Lung (tissue), 12 donors: ENCODE measurements around the gene AP3D1. TPM values are rescaled to one million over a fixed set of nuclear protein-coding genes. Genes with fewer than 3 reads are reported as not detected.

Source experiments
- ATAC-seq: fragments of 200-7000 bp; cut with Tn5 transposase; one replicate; pipeline ENCODE4 v1.9.1; 2020; ENCODE audit warnings: moderate number of reproducible peaks; ENCODE audit not compliant: insufficient read depth, low FRiP score
- DNase-seq, 3 donors: peaks; one replicate each; pipeline ENCODE4 v3.0.0-alpha.2; 2013 to 2017
- H3K27ac ChIP-seq, 2 donors: one replicate each; pipeline ENCODE4 v1.5.1; 2013; ENCODE audit warnings: mild to moderate bottlenecking in 2 of 2, moderate library complexity in 2 of 2, control low read depth in 1 of 2, inconsistent platforms in 1 of 2, low read depth in 1 of 2, low read length in 1 of 2
- H3K27me3 ChIP-seq, 3 donors: one replicate each; pipeline ENCODE4 v1.5.1; 2013; ENCODE audit warnings: low read length in 2 of 3; ENCODE audit not compliant: control insufficient read depth in 3 of 3, insufficient read depth in 3 of 3
- H3K36me3 ChIP-seq, 4 donors: one replicate each; pipeline ENCODE4 v1.5.1; 2013; ENCODE audit warnings: low read length in 4 of 4, mild to moderate bottlenecking in 1 of 4, moderate library complexity in 1 of 4; ENCODE audit not compliant: control insufficient read depth in 4 of 4, insufficient read depth in 4 of 4
- H3K4me1 ChIP-seq, 5 donors: one replicate each; pipeline ENCODE4 v1.5.1; 2013; ENCODE audit warnings: low read length in 5 of 5, mild to moderate bottlenecking in 2 of 5, moderate library complexity in 1 of 5; ENCODE audit not compliant: control insufficient read depth in 5 of 5, insufficient read depth in 5 of 5
- H3K4me3 ChIP-seq: one replicate; pipeline ENCODE4 v1.5.1; 2013; ENCODE audit warnings: mild to moderate bottlenecking, control low read depth, moderate library complexity
- H3K9ac ChIP-seq, 2 donors: one replicate each; pipeline ENCODE4 v1.5.1; 2013; ENCODE audit warnings: low read length in 2 of 2, control low read depth in 1 of 2; ENCODE audit not compliant: insufficient read depth in 1 of 2
- H3K9me3 ChIP-seq, 4 donors: one replicate each; pipeline ENCODE4 v1.5.1; 2013; ENCODE audit warnings: low read length in 3 of 4, mild to moderate bottlenecking in 1 of 4, moderate library complexity in 1 of 4; ENCODE audit not compliant: control insufficient read depth in 4 of 4, insufficient read depth in 3 of 4
- WGBS, 2 donors: extraction: QIAGEN DNeasy Blood & Tissue Kit; methylation state at CpG; one replicate each; pipeline ENCODE4 v1.1.7; 2013; 5-methylcytosine and 5-hydroxymethylcytosine counted together
- polyA plus RNA-seq, 2 donors: library from polyadenylated mRNA; stranded (reverse); fragments of 200-250 nt; gene quantifications; one replicate each; pipeline ENCODE4 v1.2.1, GENCODE V29; 2013
- total RNA-seq, 2 donors: library from RNA; depleted of rRNA in 1 of 2; stranded (reverse); fragments of >200 nt in 1 of 2; gene quantifications; one replicate each; pipeline ENCODE4 v1.2.1, GENCODE V29; 2014 to 2021
- TF ChIP-seq, protein P1 (sequence below): IDR thresholded peaks from 2 replicates; pipeline ENCODE4 v1.5.1; 2012; ENCODE audit warnings: mild to moderate bottlenecking; ENCODE audit errors: control extremely low read depth, extremely low read depth
- donor health status: control.
- donor health status: control.
- donor health status: Bipolar disorder and iron deficiency.
- donor health status: healthy.
- donor health status: DM: yes; HTN: yes; CAD: no.

Gene AP3D1
- total and polyA plus RNA-seq, 4 donors, result 55.3 to 144 (median 85.4) TPM

DNA sequence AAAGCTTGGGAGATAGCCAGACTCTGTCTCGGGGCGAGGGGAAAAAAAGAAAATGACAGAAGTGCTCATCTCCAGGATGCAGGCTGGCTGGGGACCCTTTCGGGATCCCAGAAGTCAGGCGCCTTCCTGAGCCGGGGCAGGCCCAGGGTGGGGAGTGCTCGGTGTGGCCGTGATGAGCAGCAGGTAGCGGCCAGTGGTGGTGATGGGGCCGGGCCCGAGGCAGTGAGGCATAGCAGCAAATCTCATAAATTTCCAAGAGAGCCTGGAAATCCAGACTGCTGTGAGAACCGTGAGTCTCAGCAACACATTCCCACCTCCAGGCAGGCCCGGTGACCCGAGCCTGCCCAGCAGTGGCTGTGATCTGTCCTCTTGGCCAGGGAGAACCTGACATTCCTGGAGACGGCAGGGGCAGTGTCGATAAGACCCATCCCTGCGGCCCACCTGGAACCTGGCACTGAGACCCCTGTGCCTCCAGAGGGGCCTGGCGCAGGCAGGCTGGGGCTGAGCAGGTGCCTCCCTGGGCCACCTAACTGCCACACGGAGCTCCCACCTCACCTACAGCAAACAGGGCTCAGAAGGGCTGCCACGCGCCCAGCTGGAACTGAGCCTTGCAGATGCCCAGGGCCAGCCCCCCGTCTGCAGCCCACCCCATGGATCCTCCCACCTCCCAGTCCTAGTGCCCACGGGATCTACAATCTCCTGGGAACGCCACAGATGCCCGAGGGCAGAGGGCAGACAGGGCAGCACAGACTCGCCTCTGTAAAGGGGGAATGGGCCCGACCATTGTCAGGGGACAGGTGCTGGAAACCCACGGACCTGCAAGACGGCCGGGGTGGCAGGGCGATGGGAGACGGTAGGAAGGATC lies 31.2 kb downstream of the AP3D1 start:
- H3K36me3 ChIP-seq, result peaks cover 14 to 88% (median 36%) of the 10 kb centered on the region in 4 donors
- H3K9ac ChIP-seq, result no peak overlapping the region

DNA sequence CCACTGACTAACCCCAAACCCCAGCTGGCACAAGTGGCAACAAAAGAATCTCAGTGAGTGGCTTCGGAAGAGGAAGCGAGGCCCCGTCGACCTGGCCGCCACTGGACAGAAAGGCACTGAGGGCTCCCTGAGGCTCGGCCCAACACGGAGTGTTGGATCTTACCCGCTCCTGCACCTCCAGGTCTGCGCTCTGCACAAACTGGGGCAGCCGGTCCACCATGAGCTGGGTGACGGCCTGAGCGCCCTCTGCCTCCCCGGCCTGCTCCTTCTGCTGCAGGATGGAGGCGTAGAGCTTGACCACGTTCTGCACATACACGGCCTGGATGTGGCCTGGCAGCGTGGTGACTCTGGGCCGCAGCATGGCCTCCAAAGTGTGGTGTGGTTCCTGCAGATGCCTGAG lies 32.9 kb downstream of the AP3D1 start:
- 92 to 97% methylated on average over 18 of the region's 18 CpGs for WGBS, 2 donors
- DNase-seq (no peak), ATAC-seq (no peak)
- TF ChIP-seq, protein P1, sequence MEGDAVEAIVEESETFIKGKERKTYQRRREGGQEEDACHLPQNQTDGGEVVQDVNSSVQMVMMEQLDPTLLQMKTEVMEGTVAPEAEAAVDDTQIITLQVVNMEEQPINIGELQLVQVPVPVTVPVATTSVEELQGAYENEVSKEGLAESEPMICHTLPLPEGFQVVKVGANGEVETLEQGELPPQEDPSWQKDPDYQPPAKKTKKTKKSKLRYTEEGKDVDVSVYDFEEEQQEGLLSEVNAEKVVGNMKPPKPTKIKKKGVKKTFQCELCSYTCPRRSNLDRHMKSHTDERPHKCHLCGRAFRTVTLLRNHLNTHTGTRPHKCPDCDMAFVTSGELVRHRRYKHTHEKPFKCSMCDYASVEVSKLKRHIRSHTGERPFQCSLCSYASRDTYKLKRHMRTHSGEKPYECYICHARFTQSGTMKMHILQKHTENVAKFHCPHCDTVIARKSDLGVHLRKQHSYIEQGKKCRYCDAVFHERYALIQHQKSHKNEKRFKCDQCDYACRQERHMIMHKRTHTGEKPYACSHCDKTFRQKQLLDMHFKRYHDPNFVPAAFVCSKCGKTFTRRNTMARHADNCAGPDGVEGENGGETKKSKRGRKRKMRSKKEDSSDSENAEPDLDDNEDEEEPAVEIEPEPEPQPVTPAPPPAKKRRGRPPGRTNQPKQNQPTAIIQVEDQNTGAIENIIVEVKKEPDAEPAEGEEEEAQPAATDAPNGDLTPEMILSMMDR, result no peak
- H3K4me3 ChIP-seq, result no peak overlapping the region
- H3K9me3 ChIP-seq, result no peaks in the 10 kb centered on the region
- no peaks in the 10 kb centered on the region for H3K27me3 ChIP-seq
- H3K27ac ChIP-seq, result no peak overlapping the region
- H3K36me3 ChIP-seq, result peaks cover 22 to 93% (median 40%) of the 10 kb centered on the region in 4 donors
- no peaks in the 10 kb centered on the region for H3K4me1 ChIP-seq
- no peak overlapping the region for H3K9ac ChIP-seq

More for the DNA sequence above, 31.2 kb downstream of the AP3D1 start:
- TF ChIP-seq, protein P1, result no peak
- 94 to 96% methylated on average over 31 of the region's 31 CpGs for WGBS, 2 donors
- H3K27me3 ChIP-seq, result no peaks in the 10 kb centered on the region
- no peak overlapping the region for H3K27ac ChIP-seq
- no peak overlapping the region for H3K4me3 ChIP-seq
- no peak for DNase-seq
- no peaks in the 10 kb centered on the region for H3K9me3 ChIP-seq
- ATAC-seq, result no peak
- no peaks in the 10 kb centered on the region for H3K4me1 ChIP-seq

DNA sequence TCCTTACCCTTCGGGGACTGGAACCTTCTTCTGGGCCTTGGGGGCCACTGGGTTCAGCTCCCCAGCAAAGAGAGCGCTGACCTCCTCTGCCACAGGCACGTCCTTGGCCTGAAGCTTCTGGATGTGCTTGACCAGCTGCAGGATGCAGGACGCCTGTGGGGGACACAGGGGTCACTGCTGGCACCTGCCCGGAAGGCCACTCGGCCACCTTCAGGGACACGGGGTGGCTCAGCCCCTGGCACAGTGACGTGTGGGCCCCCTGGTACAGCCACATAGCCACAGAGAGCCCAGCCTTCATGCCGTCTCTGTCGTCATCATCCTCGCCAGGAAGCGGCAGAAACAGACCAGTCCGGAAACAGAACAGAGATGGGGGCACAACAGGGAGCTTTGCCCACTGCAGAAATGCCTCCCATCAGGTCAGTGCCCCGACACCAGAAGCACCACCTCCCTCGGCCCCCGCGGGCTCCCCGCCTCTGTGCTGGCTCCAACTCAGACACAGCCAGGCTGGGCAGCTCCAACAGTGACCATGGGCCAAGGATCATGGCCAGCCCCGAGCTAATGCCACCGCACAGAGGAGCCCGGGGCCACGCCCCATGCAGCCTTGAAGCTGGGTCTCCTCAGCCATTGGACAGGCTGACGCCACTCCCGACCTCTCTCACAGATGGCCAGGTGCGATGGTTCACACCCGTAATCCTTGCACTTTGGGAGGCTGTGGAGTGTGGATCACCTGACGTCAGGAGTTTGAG lies 34.0 kb downstream of the AP3D1 start:
- Histone ChIP-seq H3K27me3 (no peaks in the 10 kb centered on the region), H3K4me1 (no peaks in the 10 kb centered on the region), H3K27ac (no peak overlapping the region), H3K9ac (no peak overlapping the region), H3K4me3 (no peak overlapping the region), H3K9me3 (no peaks in the 10 kb centered on the region), H3K36me3 (peaks cover 19 to 92% (median 39%) of the 10 kb centered on the region in 4 donors)
- TF ChIP-seq, protein P1, result no peak
- DNase-seq, result no peak
- no peak for ATAC-seq
- 95 to 97% methylated on average over 27 of the region's 27 CpGs for WGBS, 2 donors
